HEK293T (cell line): ENCODE results near the gene EXOC4.

Experiments
- BHLHE40 ChIP-seq: fragments of 450-650 bp; IDR thresholded peaks from 2 replicates; pipeline ENCODE4 v1.6.1; 2016; ENCODE audit warnings: mild to moderate bottlenecking, moderate library complexity, borderline replicate concordance
- CTBP1 ChIP-seq: fragments of 450-650 bp; IDR thresholded peaks from 2 replicates; pipeline ENCODE4 v1.6.1; 2016; ENCODE audit warnings: borderline replicate concordance
- ELF4 ChIP-seq: fragments of 450-650 bp; IDR thresholded peaks from 2 replicates; pipeline ENCODE4 v1.6.1; 2017; ENCODE audit warnings: antibody characterized with exemption
- FOXA1 ChIP-seq: fragments of 450-650 bp; IDR thresholded peaks from 2 replicates; pipeline ENCODE4 v1.6.1; 2016; ENCODE audit warnings: mild to moderate bottlenecking
- FOXM1 ChIP-seq: fragments of 450-650 bp; IDR thresholded peaks from 2 replicates; pipeline ENCODE4 v1.6.1; 2017; ENCODE audit warnings: mild to moderate bottlenecking, borderline replicate concordance
- HDGF ChIP-seq: fragments of 450-650 bp; IDR thresholded peaks from 2 replicates; pipeline ENCODE4 v1.6.1; 2017; ENCODE audit warnings: antibody characterized with exemption, borderline replicate concordance
- SP1 ChIP-seq: fragments of 450-650 bp; IDR thresholded peaks from 2 replicates; pipeline ENCODE4 v1.6.1; 2017
- SUZ12 ChIP-seq: fragments of 450-650 bp; IDR thresholded peaks from 2 replicates; pipeline ENCODE4 v1.6.1; 2016; ENCODE audit warnings: mild to moderate bottlenecking
- TARDBP ChIP-seq: fragments of 450-650 bp; IDR thresholded peaks from 2 replicates; pipeline ENCODE4 v1.6.1; 2016
- ZNF384 ChIP-seq: fragments of 450-650 bp; IDR thresholded peaks from 2 replicates; pipeline ENCODE4 v1.6.1; 2016

DNA sequence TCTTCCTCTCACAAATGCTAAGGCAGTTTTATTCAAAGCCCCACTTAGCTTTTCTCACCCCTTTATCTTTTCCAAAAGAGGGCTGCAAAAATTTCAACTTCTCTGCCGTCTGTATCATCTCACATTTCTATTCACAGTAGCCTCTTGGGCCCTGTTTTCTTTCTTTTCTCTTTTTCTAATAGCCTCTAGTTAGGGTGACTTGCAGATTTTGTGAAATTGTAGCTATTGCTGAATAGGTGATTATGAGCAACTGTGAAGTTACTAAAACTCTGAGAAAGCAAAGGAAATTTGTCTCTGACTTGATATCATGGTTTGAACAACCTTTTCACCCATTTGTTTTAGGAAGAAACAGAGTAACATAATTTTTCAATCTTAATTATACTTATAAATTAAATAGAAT, 29.2 kb downstream of the EXOC4 start:
- no peak for TF ChIP-seq BHLHE40
- no peak for TF ChIP-seq ZNF384
- TF ChIP-seq FOXM1: no peak
- TF ChIP-seq HDGF: no peak
- no peak for TF ChIP-seq SUZ12
- no peak for TF ChIP-seq ELF4
- TF ChIP-seq SP1: no peak
- TF ChIP-seq FOXA1: no peak
- no peak for TF ChIP-seq CTBP1
- TF ChIP-seq TARDBP: no peak
